LNCaP clone FGC (cell line): ENCODE results near the gene PDCD2.
A peak's percentile ranks its signal among the peaks of the same experiment; 100 is the strongest.

Source experiments
- DNase-seq: peaks from one replicate; pipeline ENCODE4 v3.0.0-alpha.2; 2011; ENCODE audit warnings: low read depth
- H3K4me3 ChIP-seq: 2 replicates; pipeline ENCODE4 v1.5.1; 2011; ENCODE audit warnings: mild to moderate bottlenecking, low read depth, low read length, control low read depth
- CTCF ChIP-seq: IDR thresholded peaks from 2 replicates; pipeline ENCODE4 v1.5.1; 2012; ENCODE audit warnings: mild to moderate bottlenecking; ENCODE audit not compliant: control insufficient read depth, insufficient read depth; ENCODE audit errors: extremely low read depth

The PDCD2 gene

GRCh38 chr6:170584954-170585498, 589 bp upstream of the PDCD2 start:
- no peak for TF ChIP-seq CTCF
- DNase-seq = no peak
- H3K4me3 ChIP-seq = peak overlapping the region; percentile 81

DNA sequence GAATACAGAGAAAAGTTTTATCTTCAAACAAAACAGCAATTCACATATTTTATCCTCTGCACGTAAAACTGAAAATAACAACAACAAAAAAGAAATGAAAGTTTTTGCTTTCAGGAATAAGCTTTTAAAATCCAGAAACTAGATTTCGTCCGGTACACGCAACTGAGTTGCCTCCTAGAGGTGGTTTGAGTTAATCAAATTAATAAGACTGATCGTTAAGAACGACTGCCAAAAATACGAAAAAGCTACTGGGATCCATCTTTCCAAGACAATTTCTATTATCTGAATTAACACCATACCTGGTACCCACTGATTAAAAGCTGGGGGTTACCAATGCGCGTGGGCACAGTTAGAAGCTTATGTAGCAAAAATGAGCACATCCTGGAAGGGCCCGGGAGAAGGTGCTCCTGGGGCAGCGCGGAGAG, 669 bp downstream of the PDCD2 start:
- H3K4me3 ChIP-seq = peak overlapping the region; percentile 81
- DNase-seq = no peak
- TF ChIP-seq CTCF = no peak

- TF ChIP-seq CTCF = no peak
- H3K4me3 ChIP-seq = no peak overlapping the region
- no peak for DNase-seq
Measured at GRCh38 chr6:170578909-170579308, 5.5 kb downstream of the PDCD2 start.

DNA sequence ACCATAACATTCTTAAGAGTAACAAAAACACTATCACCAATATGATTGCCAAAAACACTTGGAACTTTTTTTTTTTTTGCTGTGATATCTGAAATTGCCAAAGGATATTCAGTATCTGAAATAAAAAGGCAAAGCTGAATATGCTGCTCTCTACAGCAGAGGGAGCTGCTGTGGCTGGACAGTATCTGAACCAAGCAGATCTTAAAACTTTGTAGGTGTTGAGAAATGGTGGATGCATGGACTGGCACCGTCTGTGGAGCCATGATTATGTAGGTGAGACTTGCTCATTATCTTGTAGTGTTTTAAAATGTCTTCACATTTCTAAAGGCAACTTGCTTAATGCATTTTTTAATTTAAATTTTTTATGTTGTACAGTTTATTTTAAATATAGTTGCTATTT, 9.2 kb downstream of the PDCD2 start:
- peak; percentile 55 for TF ChIP-seq CTCF
- no peak overlapping the region for H3K4me3 ChIP-seq
- no peak for DNase-seq

GRCh38 chr6:170572704-170573466, 11.6 kb downstream of the PDCD2 start:
- no peak for TF ChIP-seq CTCF

GRCh38 chr6:170564936-170565530, 19.4 kb downstream of the PDCD2 start:
- DNase-seq = no peak
- no peak for TF ChIP-seq CTCF
- no peak overlapping the region for H3K4me3 ChIP-seq

More at GRCh38 chr6:170572704-170573466, 11.6 kb downstream of the PDCD2 start:
- H3K4me3 ChIP-seq = no peak overlapping the region
- DNase-seq = no peak

DNA sequence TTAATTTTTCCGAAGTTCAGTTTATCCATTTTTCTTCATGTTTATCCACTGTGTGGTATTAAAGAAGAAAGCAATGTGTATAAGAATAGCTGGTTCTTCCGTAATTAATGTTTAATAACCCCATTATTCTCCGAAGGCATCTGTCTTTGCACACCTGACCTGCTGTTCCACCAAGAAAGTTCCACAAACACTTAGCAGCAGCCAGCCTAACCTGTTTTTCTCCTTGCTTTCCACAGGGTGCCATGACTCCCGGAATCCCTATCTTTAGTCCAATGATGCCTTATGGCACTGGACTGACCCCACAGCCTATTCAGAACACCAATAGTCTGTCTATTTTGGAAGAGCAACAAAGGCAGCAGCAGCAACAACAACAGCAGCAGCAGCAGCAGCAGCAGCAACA, 22.9 kb downstream of the PDCD2 start:
- no peak for TF ChIP-seq CTCF
- DNase-seq = peak; percentile 85
- peak overlapping the region; percentile 9; the same call in 1 of the 2 replicates for H3K4me3 ChIP-seq
